ENCODE data around the gene DBNDD2. TPM values are rescaled to one million over a fixed set of nuclear protein-coding genes. Genes with fewer than 3 reads are reported as not detected.
A peak's percentile ranks its signal among the peaks of the same experiment; 100 is the strongest.

The DBNDD2 gene
- total and polyA plus RNA-seq, 7 donors = 99.7 to 174 (median 111) TPM

- 0% methylated on average over 55 of the region's 55 CpGs for WGBS, 2 donors
- intact Hi-C loops (cut with DNase I) = loop anchor here (2.0 to 10.0 kb wide), 4 partner anchors 41 to 572 kb away; partner anchors contain the start of gene PCIF1
Measured at GRCh38 chr20:45362804-45363610, 45.1 kb upstream of the DBNDD2 start, which contains the start of gene SYS1. Gene SYS1, plus strand, starts transcription at chr20:45363156. Its CDS starts 376 bp downstream, at chr20:45363532.

GRCh38 chr20:45363611-45364492, 44.2 kb upstream of the DBNDD2 start:
- 18 to 22% methylated on average over 23 of the region's 23 CpGs for WGBS, 2 donors
- Histone ChIP-seq H3K9me3 (no peaks in the 10 kb centered on the region), H3K36me3 (peaks cover 13 to 37% (median 22%) of the 10 kb centered on the region in 4 donors), H3K27ac (peak overlapping the region; percentile 88 to 96 (median 94)), H3K4me1 (peaks cover 0 to 49% (median 46%) of the 10 kb centered on the region in 4 donors), H3K4me3 (peak overlapping the region; percentile 54 to 72 (median 67)), H3K27me3 (no peaks in the 10 kb centered on the region)
- TF ChIP-seq CTCF (IDR thresholded peaks at IDR 0.05) = no peak
- TF ChIP-seq POLR2A (IDR thresholded peaks at IDR 0.05) = no peak
- TF ChIP-seq POLR2AphosphoS5 (IDR thresholded peaks at IDR 0.05) = no peak
- TF ChIP-seq EP300 (IDR thresholded peaks at IDR 0.05) = no peak
- intact Hi-C loops (cut with DNase I) = loop anchor here (2.0 to 10.0 kb wide), 4 partner anchors 42 to 571 kb away; partner anchors contain the start of gene PCIF1
- no peak for DNase-seq

More at GRCh38 chr20:45362804-45363610, 45.1 kb upstream of the DBNDD2 start, which contains the start of gene SYS1:
- Histone ChIP-seq H3K36me3 (peaks cover 13 to 28% (median 20%) of the 10 kb centered on the region in 4 donors), H3K4me1 (peaks cover 0 to 56% (median 52%) of the 10 kb centered on the region in 4 donors), H3K27ac (peak within 1 kb of the TSS; percentile 88 to 96 (median 94)), H3K27me3 (no peaks in the 10 kb centered on the region), H3K9me3 (no peaks in the 10 kb centered on the region), H3K4me3 (peak within 1 kb of the TSS; percentile 54 to 72 (median 67))
- TF ChIP-seq POLR2A (IDR thresholded peaks at IDR 0.05) (peak; percentile 85 to 91), POLR2AphosphoS5 (IDR thresholded peaks at IDR 0.05) (peak; percentile 93 to 97 (median 94)), CTCF (IDR thresholded peaks at IDR 0.05) (peak; percentile 83 to 96 (median 91)), EP300 (IDR thresholded peaks at IDR 0.05) (peak in 1 of 4 donors; percentile 72)
- peak; percentile 99 for DNase-seq

GRCh38 chr20:45365444-45365970, 42.6 kb upstream of the DBNDD2 start:
- no peaks in the 10 kb centered on the region for H3K9me3 ChIP-seq
- 95 to 97% methylated on average over 5 of the region's 5 CpGs for WGBS, 2 donors

More at GRCh38 chr20:45365444-45365970, 42.6 kb upstream of the DBNDD2 start:
- DNase-seq = peak; percentile 59
- Histone ChIP-seq H3K36me3 (peaks cover 13 to 38% (median 22%) of the 10 kb centered on the region in 4 donors), H3K27ac (peak overlapping the region in 3 of 4 donors; percentile 26 to 96 (median 46)), H3K4me1 (peaks cover 0 to 32% (median 29%) of the 10 kb centered on the region in 4 donors), H3K27me3 (no peaks in the 10 kb centered on the region), H3K4me3 (no peak overlapping the region)
- TF ChIP-seq CTCF (IDR thresholded peaks at IDR 0.05) (no peak), EP300 (IDR thresholded peaks at IDR 0.05) (no peak), POLR2A (IDR thresholded peaks at IDR 0.05) (no peak), POLR2AphosphoS5 (IDR thresholded peaks at IDR 0.05) (no peak)
- intact Hi-C loops (cut with DNase I) = loop anchor here (10.0 kb wide), 1 partner anchor 569 kb away; the partner anchor contains the start of gene PCIF1
